Mesothelial cell of epicardium (in vitro differentiated cells): ENCODE results near the gene DCDC1. TPM values are rescaled to one million over a fixed set of nuclear protein-coding genes. Genes with fewer than 3 reads are reported as not detected.

Experiments used
- DNase-seq, 2 experiments: peaks; one replicate each; pipeline ENCODE4 v3.0.0; 2021; ENCODE audit warnings: low spot score in 2 of 2; ENCODE audit not compliant: unreplicated experiment in 2 of 2
- H3K27ac Mint-ChIP-seq: 2 replicates; pipeline ENCODE4 v1.8.0; 2021; ENCODE audit warnings: mixed read lengths
- H3K27me3 Mint-ChIP-seq: 2 replicates; pipeline ENCODE4 v1.8.0; 2021; ENCODE audit warnings: low read depth, mixed read lengths
- H3K36me3 Mint-ChIP-seq: 2 replicates; pipeline ENCODE4 v1.8.0; 2021; ENCODE audit warnings: mixed read lengths
- H3K4me1 Mint-ChIP-seq: 2 replicates; pipeline ENCODE4 v1.8.0; 2021; ENCODE audit warnings: mixed read lengths
- H3K4me3 Mint-ChIP-seq: 2 replicates; pipeline ENCODE4 v1.8.0; 2021; ENCODE audit warnings: mild to moderate bottlenecking, moderate library complexity, mixed read lengths
- H3K9me3 Mint-ChIP-seq: 2 replicates; pipeline ENCODE4 v1.8.0; 2021; ENCODE audit warnings: mixed read lengths
- total RNA-seq: library from RNA; stranded (reverse); gene quantifications from 3 replicates; pipeline ENCODE4 v1.2.1, GENCODE V29; 2021
- TF ChIP-seq, protein P1 (sequence below): fragments of 200-600 bp; sonication (generic); IDR thresholded peaks from one replicate; pipeline ENCODE4 v1.5.0; 2021; ENCODE audit warnings: antibody characterized with exemption; ENCODE audit not compliant: unreplicated experiment

The DCDC1 gene
- total RNA-seq, 1 donor from 2014 or later, result 1.2 TPM

GRCh38 chr11:30859669-30860068, 509.9 kb downstream of the DCDC1 start:
- Mint-ChIP-seq H3K27ac (peak overlapping the region; percentile 88), H3K36me3 (peaks cover 2% of the 10 kb centered on the region)
- DNase-seq, result no peak

GRCh38 chr11:30855383-30856006, 514.0 kb downstream of the DCDC1 start:
- TF ChIP-seq, protein P1, sequence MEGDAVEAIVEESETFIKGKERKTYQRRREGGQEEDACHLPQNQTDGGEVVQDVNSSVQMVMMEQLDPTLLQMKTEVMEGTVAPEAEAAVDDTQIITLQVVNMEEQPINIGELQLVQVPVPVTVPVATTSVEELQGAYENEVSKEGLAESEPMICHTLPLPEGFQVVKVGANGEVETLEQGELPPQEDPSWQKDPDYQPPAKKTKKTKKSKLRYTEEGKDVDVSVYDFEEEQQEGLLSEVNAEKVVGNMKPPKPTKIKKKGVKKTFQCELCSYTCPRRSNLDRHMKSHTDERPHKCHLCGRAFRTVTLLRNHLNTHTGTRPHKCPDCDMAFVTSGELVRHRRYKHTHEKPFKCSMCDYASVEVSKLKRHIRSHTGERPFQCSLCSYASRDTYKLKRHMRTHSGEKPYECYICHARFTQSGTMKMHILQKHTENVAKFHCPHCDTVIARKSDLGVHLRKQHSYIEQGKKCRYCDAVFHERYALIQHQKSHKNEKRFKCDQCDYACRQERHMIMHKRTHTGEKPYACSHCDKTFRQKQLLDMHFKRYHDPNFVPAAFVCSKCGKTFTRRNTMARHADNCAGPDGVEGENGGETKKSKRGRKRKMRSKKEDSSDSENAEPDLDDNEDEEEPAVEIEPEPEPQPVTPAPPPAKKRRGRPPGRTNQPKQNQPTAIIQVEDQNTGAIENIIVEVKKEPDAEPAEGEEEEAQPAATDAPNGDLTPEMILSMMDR, result peak; percentile 76
- H3K27ac Mint-ChIP-seq, result peak overlapping the region; percentile 4
- H3K4me1 Mint-ChIP-seq, result peaks cover 38% of the 10 kb centered on the region
- H3K36me3 Mint-ChIP-seq, result peaks cover 2% of the 10 kb centered on the region
- DNase-seq, result no peak
- peaks cover 4% of the 10 kb centered on the region for H3K9me3 Mint-ChIP-seq
- H3K4me3 Mint-ChIP-seq, result no peak overlapping the region
- H3K27me3 Mint-ChIP-seq, result no peaks in the 10 kb centered on the region

More at GRCh38 chr11:30859669-30860068, 509.9 kb downstream of the DCDC1 start:
- TF ChIP-seq, protein P1, result no peak
- Mint-ChIP-seq H3K9me3 (peaks cover 4% of the 10 kb centered on the region), H3K27me3 (no peaks in the 10 kb centered on the region), H3K4me3 (no peak overlapping the region), H3K4me1 (peaks cover 44% of the 10 kb centered on the region)

GRCh38 chr11:30853439-30853838, 516.1 kb downstream of the DCDC1 start:
- peaks cover 44% of the 10 kb centered on the region for H3K4me1 Mint-ChIP-seq
- no peaks in the 10 kb centered on the region for H3K9me3 Mint-ChIP-seq
- H3K27ac Mint-ChIP-seq, result no peak overlapping the region
- H3K4me3 Mint-ChIP-seq, result no peak overlapping the region
- no peak for DNase-seq
- no peaks in the 10 kb centered on the region for H3K36me3 Mint-ChIP-seq
- TF ChIP-seq, protein P1, result no peak
- no peaks in the 10 kb centered on the region for H3K27me3 Mint-ChIP-seq

DNA sequence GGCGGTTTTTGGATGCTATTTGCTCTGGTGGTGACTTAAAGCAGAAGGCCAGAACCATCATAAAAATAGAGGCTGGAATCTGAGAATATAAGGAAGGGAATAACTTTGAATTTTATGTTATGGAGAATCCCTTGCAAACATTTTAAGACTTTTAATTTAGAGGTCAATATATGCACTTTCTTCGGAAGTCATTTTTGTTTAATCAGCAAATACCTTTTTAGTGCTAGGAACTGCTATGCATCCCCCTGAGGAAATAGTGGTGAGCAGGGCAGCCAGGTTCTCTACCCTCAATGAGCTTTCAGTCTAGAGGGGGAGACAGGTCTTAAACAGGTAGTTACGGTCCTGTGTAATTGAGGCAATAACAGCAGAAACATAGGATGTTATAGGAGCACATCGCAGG, 516.9 kb downstream of the DCDC1 start:
- TF ChIP-seq, protein P1, result no peak
- Mint-ChIP-seq H3K27me3 (no peaks in the 10 kb centered on the region), H3K4me3 (no peak overlapping the region), H3K4me1 (peaks cover 45% of the 10 kb centered on the region), H3K27ac (no peak overlapping the region), H3K36me3 (no peaks in the 10 kb centered on the region), H3K9me3 (peaks cover 4% of the 10 kb centered on the region)
- DNase-seq, result no peak

DNA sequence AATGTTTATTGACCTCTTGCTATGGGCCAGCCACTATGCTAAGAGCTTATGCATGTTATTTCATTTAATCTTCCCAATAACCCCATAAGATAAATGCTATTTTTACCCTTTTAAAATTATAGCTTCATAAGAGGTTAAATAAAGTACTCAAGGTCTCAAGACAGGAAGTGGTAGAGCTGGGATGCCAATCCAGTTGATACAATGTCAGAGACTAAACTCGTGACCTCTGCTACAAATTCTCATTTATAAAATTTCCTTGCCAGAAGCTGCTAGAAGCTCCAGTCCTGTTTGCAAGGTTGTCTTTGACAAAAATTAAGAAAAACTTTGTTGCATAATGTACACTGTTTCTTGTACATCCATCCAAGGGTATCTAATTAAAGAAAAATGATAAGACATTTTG, 517.4 kb downstream of the DCDC1 start:
- no peak for DNase-seq
- TF ChIP-seq, protein P1, result no peak
- H3K4me3 Mint-ChIP-seq, result no peak overlapping the region
- H3K36me3 Mint-ChIP-seq, result no peaks in the 10 kb centered on the region
- no peaks in the 10 kb centered on the region for H3K27me3 Mint-ChIP-seq
- H3K9me3 Mint-ChIP-seq, result peaks cover 7% of the 10 kb centered on the region
- peaks cover 45% of the 10 kb centered on the region for H3K4me1 Mint-ChIP-seq
- no peak overlapping the region for H3K27ac Mint-ChIP-seq
